Neuronal stem cell (in vitro differentiated cells): ENCODE results near the gene ZSWIM6.

Source experiments
- DNase-seq: peaks from one replicate; pipeline ENCODE4 v3.0.0-alpha.2; 2013; ENCODE audit warnings: low spot score
- H2AFZ ChIP-seq: one replicate; pipeline ENCODE4 v1.6.1; 2013; ENCODE audit warnings: mild to moderate bottlenecking, low read length, inconsistent platforms
- H2AK5ac ChIP-seq: 2 replicates; pipeline ENCODE4 v1.6.1; 2013; ENCODE audit warnings: low read depth, mild to moderate bottlenecking, inconsistent platforms, low read length, moderate library complexity, mixed read lengths
- H2BK120ac ChIP-seq: 2 replicates; pipeline ENCODE4 v1.6.1; 2013; ENCODE audit warnings: low read depth, mild to moderate bottlenecking, inconsistent platforms, low read length, moderate library complexity, mixed read lengths
- H2BK12ac ChIP-seq: one replicate; pipeline ENCODE4 v1.6.1; 2013; ENCODE audit warnings: low read length, inconsistent platforms
- H2BK15ac ChIP-seq: 2 replicates; pipeline ENCODE4 v1.6.1; 2013; ENCODE audit warnings: mild to moderate bottlenecking, low read length, inconsistent platforms, mixed read lengths
- H2BK5ac ChIP-seq: one replicate; pipeline ENCODE4 v1.6.1; 2013; ENCODE audit warnings: inconsistent platforms, mild to moderate bottlenecking, low read length, moderate library complexity
- H3K14ac ChIP-seq: one replicate; pipeline ENCODE4 v1.6.1; 2013; ENCODE audit warnings: low read length, inconsistent platforms
- H3K18ac ChIP-seq: 2 replicates; pipeline ENCODE4 v1.6.1; 2013; ENCODE audit warnings: low read length, inconsistent platforms
- H3K23ac ChIP-seq: 2 replicates; pipeline ENCODE4 v1.6.1; 2013; ENCODE audit warnings: low read depth, mild to moderate bottlenecking, mixed read lengths, low read length, inconsistent platforms; ENCODE audit not compliant: poor library complexity
- H3K27ac ChIP-seq: replicated peaks from 3 replicates; pipeline ENCODE4 v1.5.1; 2013; ENCODE audit warnings: low read length, inconsistent platforms
- H3K27me3 ChIP-seq, 3 experiments: 2 replicates each; pipeline ENCODE4 v1.6.1; 2013; ENCODE audit warnings: low read length in 3 of 3, mild to moderate bottlenecking in 2 of 3, inconsistent platforms in 1 of 3, low read depth in 1 of 3, mixed read lengths in 1 of 3, moderate library complexity in 1 of 3; ENCODE audit not compliant: control insufficient read depth in 3 of 3, insufficient read depth in 3 of 3
- H3K36me3 ChIP-seq, 2 donors: replicated peaks in 1 of 2; 2 replicates each; pipeline ENCODE4 v1.6.1; 2013; ENCODE audit warnings: low read length in 2 of 2; ENCODE audit not compliant: control insufficient read depth in 2 of 2, insufficient read depth in 2 of 2
- H3K4ac ChIP-seq: 2 replicates; pipeline ENCODE4 v1.6.1; 2013; ENCODE audit warnings: inconsistent platforms, mild to moderate bottlenecking, low read length, moderate library complexity
- H3K4me1 ChIP-seq, 2 donors: 1 replicate in 1 of 2; 2 replicates in 1 of 2; pipeline ENCODE4 v1.6.1; 2013; ENCODE audit warnings: low read length in 2 of 2, low read depth in 1 of 2; ENCODE audit not compliant: control insufficient read depth in 2 of 2, insufficient read depth in 1 of 2
- H3K4me2 ChIP-seq: one replicate; pipeline ENCODE4 v1.6.1; 2013; ENCODE audit warnings: mild to moderate bottlenecking, low read length, inconsistent platforms; ENCODE audit not compliant: insufficient read depth, poor library complexity, severe bottlenecking
- H3K4me3 ChIP-seq, 2 donors: 2 replicates each; pipeline ENCODE4 v1.5.1; 2013; ENCODE audit warnings: low read length in 2 of 2, mild to moderate bottlenecking in 2 of 2, inconsistent platforms in 1 of 2, moderate library complexity in 1 of 2
- H3K79me1 ChIP-seq: one replicate; pipeline ENCODE4 v1.6.1; 2013; ENCODE audit warnings: low read depth, mild to moderate bottlenecking, inconsistent platforms, low read length, moderate library complexity
- H3K9ac ChIP-seq: one replicate; pipeline ENCODE4 v1.6.1; 2013; ENCODE audit warnings: mild to moderate bottlenecking, low read depth, low read length, inconsistent platforms; ENCODE audit not compliant: poor library complexity
- H3K9me3 ChIP-seq, 2 donors: replicated peaks in 1 of 2; 2 replicates each; pipeline versions ENCODE3 to v1.6.1; 2013; ENCODE audit warnings: low read length in 2 of 2, mild to moderate bottlenecking in 2 of 2, inconsistent platforms in 1 of 2, low read depth in 1 of 2, mixed read lengths in 1 of 2, moderate library complexity in 1 of 2; ENCODE audit not compliant: control insufficient read depth in 2 of 2, insufficient read depth in 1 of 2
- H4K8ac ChIP-seq: one replicate; pipeline ENCODE4 v1.6.1; 2013; ENCODE audit warnings: low read depth, mild to moderate bottlenecking, inconsistent platforms, low read length, moderate library complexity
- H4K91ac ChIP-seq: one replicate; pipeline ENCODE4 v1.6.1; 2013; ENCODE audit warnings: low read length, low read depth, mild to moderate bottlenecking, inconsistent platforms; ENCODE audit not compliant: poor library complexity
- WGBS, 2 donors: extraction: QIAGEN DNeasy Blood & Tissue Kit; methylation state at CpG; one replicate each; pipeline ENCODE4 v1.1.7; 2013; ENCODE audit warnings: missing lambda C conversion rate in 2 of 2, mixed read lengths in 1 of 2; ENCODE audit not compliant: insufficient read length in 2 of 2, insufficient replicate concordance in 1 of 2; ENCODE audit errors: extremely low coverage in 2 of 2; 5-methylcytosine and 5-hydroxymethylcytosine counted together

The ZSWIM6 gene

DNA sequence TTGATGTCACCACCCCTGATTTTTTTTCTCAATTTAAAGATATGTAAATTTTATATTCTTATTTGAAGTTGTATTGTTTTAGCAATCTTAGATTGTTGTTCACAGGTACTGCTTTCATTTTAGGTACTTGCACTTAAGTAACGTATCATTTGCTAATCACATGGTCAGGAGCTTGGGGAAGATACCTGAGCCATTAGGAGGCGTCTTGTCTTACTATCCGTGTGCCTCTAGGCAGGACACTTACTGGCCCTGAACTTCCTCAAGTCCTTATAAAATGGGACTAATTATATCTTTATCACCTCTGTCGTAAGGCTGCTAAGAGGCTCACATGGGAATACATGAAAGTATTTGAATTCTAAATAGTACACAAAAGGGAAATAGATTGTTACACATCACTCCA, 18.5 kb downstream of the ZSWIM6 start:
- Histone ChIP-seq H2BK120ac (no peak overlapping the region), H2AFZ (no peak overlapping the region), H3K9ac (no peak overlapping the region), H2BK5ac (no peak overlapping the region), H3K79me1 (peaks cover 9% of the 10 kb centered on the region), H4K8ac (no peak overlapping the region), H3K18ac (no peak overlapping the region), H3K36me3 (peaks cover 0 to 28% of the 10 kb centered on the region in 2 donors), H2AK5ac (no peak overlapping the region), H3K9me3 (peaks cover 0 to 16% of the 10 kb centered on the region in 2 donors), H3K27me3 (no peaks in the 10 kb centered on the region), H3K4me1 (peaks cover 2 to 9% of the 10 kb centered on the region in 2 donors), H3K4me2 (no peak overlapping the region), H4K91ac (no peak overlapping the region), H2BK15ac (no peak overlapping the region), H3K27ac (no peak overlapping the region), H3K23ac (no peak overlapping the region), H3K4me3 (no peak overlapping the region), H3K4ac (no peak overlapping the region), H2BK12ac (no peak overlapping the region), H3K14ac (no peak overlapping the region)
- DNase-seq, result no peak
- no CpG with 5 or more reads among the region's 4 CpGs for WGBS, 2 donors

GRCh38 chr5:61351733-61352132, 19.7 kb downstream of the ZSWIM6 start:
- no CpG with 5 or more reads among the region's 2 CpGs for WGBS, 2 donors
- Histone ChIP-seq H2AK5ac (no peak overlapping the region), H3K4me2 (no peak overlapping the region), H3K36me3 (peaks cover 0 to 29% of the 10 kb centered on the region in 2 donors), H3K9ac (no peak overlapping the region), H3K18ac (no peak overlapping the region), H2BK120ac (no peak overlapping the region), H3K27me3 (no peaks in the 10 kb centered on the region), H2BK12ac (no peak overlapping the region), H3K4ac (no peak overlapping the region), H3K14ac (no peak overlapping the region), H3K79me1 (peaks cover 9% of the 10 kb centered on the region), H3K27ac (no peak overlapping the region), H3K23ac (no peak overlapping the region), H2BK5ac (no peak overlapping the region), H3K4me1 (peaks cover 2 to 9% of the 10 kb centered on the region in 2 donors), H4K8ac (no peak overlapping the region), H3K4me3 (no peak overlapping the region), H3K9me3 (peaks cover 0 to 16% of the 10 kb centered on the region in 2 donors), H2BK15ac (no peak overlapping the region), H2AFZ (no peak overlapping the region), H4K91ac (no peak overlapping the region)
- no peak for DNase-seq

- Histone ChIP-seq H3K4ac (no peak overlapping the region), H3K14ac (no peak overlapping the region), H2AFZ (no peak overlapping the region), H2BK12ac (no peak overlapping the region), H2AK5ac (no peak overlapping the region), H4K8ac (no peak overlapping the region), H3K36me3 (peaks cover 0 to 30% of the 10 kb centered on the region in 2 donors), H2BK5ac (no peak overlapping the region), H3K4me3 (no peak overlapping the region), H3K4me1 (peaks cover 2 to 9% of the 10 kb centered on the region in 2 donors), H4K91ac (no peak overlapping the region), H3K27me3 (no peaks in the 10 kb centered on the region), H3K18ac (no peak overlapping the region), H3K23ac (no peak overlapping the region), H3K9ac (no peak overlapping the region), H2BK15ac (no peak overlapping the region), H2BK120ac (no peak overlapping the region), H3K9me3 (peaks cover 3 to 16% of the 10 kb centered on the region in 2 donors), H3K79me1 (peaks cover 7% of the 10 kb centered on the region), H3K27ac (no peak overlapping the region), H3K4me2 (no peak overlapping the region)
- no peak for DNase-seq
Observed at GRCh38 chr5:61352180-61352579, 20.1 kb downstream of the ZSWIM6 start.

GRCh38 chr5:61352612-61353156, 20.6 kb downstream of the ZSWIM6 start:
- Histone ChIP-seq H3K36me3 (peaks cover 0 to 28% of the 10 kb centered on the region in 2 donors), H3K4ac (no peak overlapping the region), H3K4me3 (no peak overlapping the region), H2BK120ac (no peak overlapping the region), H2BK12ac (no peak overlapping the region), H4K8ac (no peak overlapping the region), H3K14ac (no peak overlapping the region), H3K9me3 (peaks cover 5 to 16% of the 10 kb centered on the region in 2 donors), H3K23ac (no peak overlapping the region), H3K9ac (no peak overlapping the region), H2BK15ac (no peak overlapping the region), H3K27ac (no peak overlapping the region), H2BK5ac (no peak overlapping the region), H3K18ac (no peak overlapping the region), H2AK5ac (no peak overlapping the region), H3K4me2 (no peak overlapping the region), H3K27me3 (no peaks in the 10 kb centered on the region), H2AFZ (no peak overlapping the region), H3K79me1 (peaks cover 10% of the 10 kb centered on the region), H4K91ac (no peak overlapping the region), H3K4me1 (peaks cover 2 to 9% of the 10 kb centered on the region in 2 donors)
- WGBS, 2 donors, result no CpG with 5 or more reads among the region's 3 CpGs
- no peak for DNase-seq
